ENCODE data around the gene TANK. TPM values are rescaled to one million over a fixed set of nuclear protein-coding genes. Genes with fewer than 3 reads are reported as not detected.

TANK gene
- total and polyA plus RNA-seq, 2 of the 13 experiments (the other 11 are each of a cell fraction or from before 2014, with no cell fraction given), result 66.9 to 96.1 TPM

- CTCF ChIA-PET (ENCODE audit: low intra/inter-chr PET ratio, low total read pairs), result interaction anchor here (0.7 to 4.5 kb wide), 4 partner anchors 18 to 695 kb away, joined by 3 to 39 read pairs (median 4); no protein-coding TSS in a partner anchor
- 0% methylated on average over 2 of the region's 2 CpGs for WGBS (ENCODE audit: low lambda C conversion rate)
- no peaks in the 10 kb centered on the region for H3K4me1 ChIP-seq (ENCODE audit: insufficient read depth, low read length)
- BruUV-seq (replicated peaks), result no TSS peak
- H3K36me3 ChIP-seq (replicated peaks in 1 of 2; ENCODE audit: control insufficient read depth in 1 of 2, insufficient read depth in 2 of 2, low read length in 2 of 2), result no peaks in the 10 kb centered on the region
- FAIRE-seq (peak; percentile 63), DNase-seq (ENCODE audit: low spot score) (peak; percentile 74), ATAC-seq (peak; percentile 97)
- H3K4me2 ChIP-seq (ENCODE audit: low read depth, low read length), result no peak overlapping the region
- no peak overlapping the region for H2AFZ ChIP-seq (ENCODE audit: low read length)
- H3K27me3 ChIP-seq (ENCODE audit: control insufficient read depth in 1 of 2, insufficient read depth in 2 of 2, low read length in 2 of 2), result peaks cover 0 to 2% of the 10 kb centered on the region in 2 experiments; a peak in 2 of 5 replicates
- H3K9ac ChIP-seq (ENCODE audit: insufficient read depth, low read depth, low read length), result no peak overlapping the region
- intact Hi-C loops (cut with micrococcal nuclease; ENCODE audit: unreplicated experiment) (loop anchor here (1.0 to 10.0 kb wide), 3 partner anchors 22 to 694 kb away; no protein-coding TSS in a partner anchor), in situ Hi-C loops (cut with HindIII; ENCODE audit: extremely low pct_ligation_motif_present, low pct_unique_long_range_greater_than_20kb) (loop anchor here (25.0 kb wide), 2 partner anchors 311 to 686 kb away; no protein-coding TSS in a partner anchor)
- H4K20me1 ChIP-seq (ENCODE audit: insufficient read depth, low read length), result no peaks in the 10 kb centered on the region
- H3K79me2 ChIP-seq (ENCODE audit: insufficient read depth, low read length), result no peaks in the 10 kb centered on the region
- H3K4me3 ChIP-seq (replicated peaks in 1 of 3; ENCODE audit: insufficient read depth in 1 of 3, low read depth in 2 of 3, low read length in 3 of 3), result no peak overlapping the region
- no peaks in the 10 kb centered on the region for H3K9me3 ChIP-seq (ENCODE audit: low read length)
- no peak overlapping the region for H3K27ac ChIP-seq (ENCODE audit: extremely low read length, insufficient read depth, low read length)
- POLR2A ChIA-PET, result no interaction called here
- peak; percentile 75 for TF ChIP-seq STAG1 (CRISPR knock-in tag; IDR thresholded peaks at IDR 0.05)
- peak; percentile 43 to 77; a peak in 2 of 4 replicates for TF ChIP-seq HMGXB4 (CRISPR knock-in tag; IDR thresholded peaks at IDR 0.05; ENCODE audit: borderline replicate concordance in 1 of 2, low read depth in 1 of 2)
- TF ChIP-seq MBD4 (IDR thresholded peaks at IDR 0.05; ENCODE audit: borderline replicate concordance, low read length), result peak; percentile 51; the same call in 1 of the 2 replicates
- TF ChIP-seq SAP130 (CRISPR knock-in tag; IDR thresholded peaks at IDR 0.05; ENCODE audit: low read depth), result 0 out of 2 replicates have a peak, but pooled peaks have one; percentile 19
- TF ChIP-seq IRF2 (CRISPR knock-in tag; IDR thresholded peaks at IDR 0.05), result 0 out of 2 replicates have a peak, but pooled peaks have one; percentile 48
- no peak for TF ChIP-seq ZBTB21 (CRISPR knock-in tag; IDR thresholded peaks at IDR 0.05)
- TF ChIP-seq ELF3 (CRISPR knock-in tag; IDR thresholded peaks at IDR 0.05), result peak; percentile 49; the same call in 1 of the 2 replicates
- TF ChIP-seq ZNF570 (CRISPR knock-in tag; IDR thresholded peaks at IDR 0.05; ENCODE audit: borderline replicate concordance), result no peak
- peak; percentile 51 for TF ChIP-seq RAD21 (CRISPR knock-in tag; IDR thresholded peaks at IDR 0.05)
- peak; percentile 48; the same call in 1 of the 2 replicates for TF ChIP-seq HMG20A (CRISPR knock-in tag; IDR thresholded peaks at IDR 0.05; ENCODE audit: borderline replicate concordance)
- TF ChIP-seq ZNF331 (CRISPR knock-in tag; IDR thresholded peaks at IDR 0.05), result 0 out of 2 replicates have a peak, but pooled peaks have one; percentile 37
- 0 out of 2 replicates have a peak, but pooled peaks have one; percentile 44 for TF ChIP-seq ZNF124 (CRISPR knock-in tag; IDR thresholded peaks at IDR 0.05)
- TF ChIP-seq, protein P1, sequence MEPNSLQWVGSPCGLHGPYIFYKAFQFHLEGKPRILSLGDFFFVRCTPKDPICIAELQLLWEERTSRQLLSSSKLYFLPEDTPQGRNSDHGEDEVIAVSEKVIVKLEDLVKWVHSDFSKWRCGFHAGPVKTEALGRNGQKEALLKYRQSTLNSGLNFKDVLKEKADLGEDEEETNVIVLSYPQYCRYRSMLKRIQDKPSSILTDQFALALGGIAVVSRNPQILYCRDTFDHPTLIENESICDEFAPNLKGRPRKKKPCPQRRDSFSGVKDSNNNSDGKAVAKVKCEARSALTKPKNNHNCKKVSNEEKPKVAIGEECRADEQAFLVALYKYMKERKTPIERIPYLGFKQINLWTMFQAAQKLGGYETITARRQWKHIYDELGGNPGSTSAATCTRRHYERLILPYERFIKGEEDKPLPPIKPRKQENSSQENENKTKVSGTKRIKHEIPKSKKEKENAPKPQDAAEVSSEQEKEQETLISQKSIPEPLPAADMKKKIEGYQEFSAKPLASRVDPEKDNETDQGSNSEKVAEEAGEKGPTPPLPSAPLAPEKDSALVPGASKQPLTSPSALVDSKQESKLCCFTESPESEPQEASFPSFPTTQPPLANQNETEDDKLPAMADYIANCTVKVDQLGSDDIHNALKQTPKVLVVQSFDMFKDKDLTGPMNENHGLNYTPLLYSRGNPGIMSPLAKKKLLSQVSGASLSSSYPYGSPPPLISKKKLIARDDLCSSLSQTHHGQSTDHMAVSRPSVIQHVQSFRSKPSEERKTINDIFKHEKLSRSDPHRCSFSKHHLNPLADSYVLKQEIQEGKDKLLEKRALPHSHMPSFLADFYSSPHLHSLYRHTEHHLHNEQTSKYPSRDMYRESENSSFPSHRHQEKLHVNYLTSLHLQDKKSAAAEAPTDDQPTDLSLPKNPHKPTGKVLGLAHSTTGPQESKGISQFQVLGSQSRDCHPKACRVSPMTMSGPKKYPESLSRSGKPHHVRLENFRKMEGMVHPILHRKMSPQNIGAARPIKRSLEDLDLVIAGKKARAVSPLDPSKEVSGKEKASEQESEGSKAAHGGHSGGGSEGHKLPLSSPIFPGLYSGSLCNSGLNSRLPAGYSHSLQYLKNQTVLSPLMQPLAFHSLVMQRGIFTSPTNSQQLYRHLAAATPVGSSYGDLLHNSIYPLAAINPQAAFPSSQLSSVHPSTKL (CRISPR knock-in tag; IDR thresholded peaks at IDR 0.05), result peak; percentile 41; the same call in 1 of the 2 replicates
- no peak for TF ChIP-seq POGZ (CRISPR knock-in tag; IDR thresholded peaks at IDR 0.05)
- TF ChIP-seq TEAD3 (CRISPR knock-in tag; optimal IDR thresholded peaks at IDR 0.05; ENCODE audit: borderline replicate concordance), result peak; percentile 46
- TF ChIP-seq CTCF (CRISPR knock-in tag; IDR thresholded peaks at IDR 0.05), result peak; percentile 89
- no peak for TF ChIP-seq CREB1 (IDR thresholded peaks at IDR 0.05)
- TF ChIP-seq CREB1 (CRISPR knock-in tag; IDR thresholded peaks at IDR 0.05), result peak; percentile 29; the same call in 1 of the 2 replicates
Measured at GRCh38 chr2:161250864-161251436, 90.7 kb downstream of the TANK start.

All from HepG2 (cell line).